ENCODE measurements around the gene RADIL. TPM values are rescaled to one million over a fixed set of nuclear protein-coding genes. Genes with fewer than 3 reads are reported as not detected.

RADIL gene
- total RNA-seq, 1 experiment from 2014 or later: 5.0 TPM

DNA sequence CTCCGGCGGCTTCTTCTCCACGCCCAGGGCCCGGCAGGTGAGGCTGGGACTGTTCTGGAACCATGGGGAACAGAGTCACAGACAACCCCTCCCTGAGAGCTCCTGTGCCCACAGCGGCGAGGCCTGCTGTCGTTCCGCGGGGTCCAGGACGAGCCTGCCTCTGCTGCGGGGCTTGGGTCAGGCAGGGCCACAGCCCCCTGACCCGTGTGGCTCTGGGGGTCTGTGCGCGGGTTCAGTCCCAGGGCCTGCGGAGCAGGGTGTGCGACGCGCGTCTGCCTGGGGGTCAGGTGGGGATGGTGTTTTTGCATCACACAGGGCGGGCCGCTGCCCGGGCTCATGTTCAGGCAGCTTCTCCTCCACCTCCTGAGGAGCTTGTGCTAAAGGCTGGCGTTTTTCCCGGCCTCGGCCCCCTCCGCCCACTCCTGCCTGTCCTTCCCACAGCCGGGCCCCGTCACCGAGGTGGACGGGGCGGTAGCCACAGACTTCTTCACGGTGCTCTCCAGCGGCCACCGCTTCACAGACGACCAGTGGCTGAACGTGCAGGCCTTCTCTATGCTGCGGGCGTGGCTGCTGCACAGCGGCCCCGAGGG, 99.7 kb downstream of the RADIL start:
- H3K27me3 ChIP-seq (replicated peaks; ENCODE audit: insufficient read depth, low read depth, low read length, poor library complexity): no peaks in the 10 kb centered on the region
- no TSS peak for BruUV-seq (replicated peaks)
- ChIA-PET CTCF (no interaction called here), POLR2A (ENCODE audit: low non-redundant PET) (no interaction called here)
- H3K27ac ChIP-seq (ENCODE audit: low read depth, low read length, poor library complexity, severe bottlenecking): no peak overlapping the region
- intact Hi-C loops (cut with micrococcal nuclease; ENCODE audit: unreplicated experiment): no loop called here
- H3K4me3 ChIP-seq (ENCODE audit: low read depth, low read length, poor library complexity, severe bottlenecking): no peak overlapping the region
- no peak for DNase-seq (ENCODE audit: low spot score)
- H3K36me3 ChIP-seq (ENCODE audit: insufficient read depth, low read length, poor library complexity, severe bottlenecking): peaks cover 12% of the 10 kb centered on the region
- no peaks in the 10 kb centered on the region for H3K9me3 ChIP-seq (ENCODE audit: low read depth, low read length, poor library complexity, severe bottlenecking)
- TF ChIP-seq EZH2 (IDR thresholded peaks at IDR 0.05; ENCODE audit: borderline replicate concordance, low read depth, low read length, poor library complexity, severe bottlenecking): no peak
- TF ChIP-seq, protein P1, sequence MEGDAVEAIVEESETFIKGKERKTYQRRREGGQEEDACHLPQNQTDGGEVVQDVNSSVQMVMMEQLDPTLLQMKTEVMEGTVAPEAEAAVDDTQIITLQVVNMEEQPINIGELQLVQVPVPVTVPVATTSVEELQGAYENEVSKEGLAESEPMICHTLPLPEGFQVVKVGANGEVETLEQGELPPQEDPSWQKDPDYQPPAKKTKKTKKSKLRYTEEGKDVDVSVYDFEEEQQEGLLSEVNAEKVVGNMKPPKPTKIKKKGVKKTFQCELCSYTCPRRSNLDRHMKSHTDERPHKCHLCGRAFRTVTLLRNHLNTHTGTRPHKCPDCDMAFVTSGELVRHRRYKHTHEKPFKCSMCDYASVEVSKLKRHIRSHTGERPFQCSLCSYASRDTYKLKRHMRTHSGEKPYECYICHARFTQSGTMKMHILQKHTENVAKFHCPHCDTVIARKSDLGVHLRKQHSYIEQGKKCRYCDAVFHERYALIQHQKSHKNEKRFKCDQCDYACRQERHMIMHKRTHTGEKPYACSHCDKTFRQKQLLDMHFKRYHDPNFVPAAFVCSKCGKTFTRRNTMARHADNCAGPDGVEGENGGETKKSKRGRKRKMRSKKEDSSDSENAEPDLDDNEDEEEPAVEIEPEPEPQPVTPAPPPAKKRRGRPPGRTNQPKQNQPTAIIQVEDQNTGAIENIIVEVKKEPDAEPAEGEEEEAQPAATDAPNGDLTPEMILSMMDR (conservative IDR thresholded peaks at IDR 0.05; ENCODE audit: low read depth, low read length): no peak
- no peaks in the 10 kb centered on the region for H3K4me1 ChIP-seq (ENCODE audit: insufficient read depth, low read length, poor library complexity, severe bottlenecking)

DNA sequence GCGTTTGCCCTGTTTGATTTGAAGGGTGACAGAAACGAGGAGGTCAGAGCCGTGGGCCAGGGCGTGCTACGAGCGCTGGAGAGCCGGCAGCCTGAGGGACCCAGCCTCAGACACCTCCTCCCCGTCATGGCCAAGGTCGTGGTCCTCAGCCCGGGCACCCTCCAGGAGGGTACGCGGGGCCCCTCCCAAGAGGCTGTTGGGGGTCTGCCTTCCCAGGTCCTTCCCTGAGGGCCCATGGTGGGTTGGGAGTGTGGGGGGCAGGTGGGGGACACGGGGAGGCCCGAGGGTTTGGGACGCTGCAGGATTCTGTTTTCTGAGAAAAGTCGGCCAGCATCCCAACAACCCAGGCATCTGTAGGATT, 100.2 kb downstream of the RADIL start:
- TF ChIP-seq, protein P1 (conservative IDR thresholded peaks at IDR 0.05; ENCODE audit: low read depth, low read length): no peak
- TF ChIP-seq EZH2 (IDR thresholded peaks at IDR 0.05; ENCODE audit: borderline replicate concordance, low read depth, low read length, poor library complexity, severe bottlenecking): no peak
- Histone ChIP-seq H3K9me3 (ENCODE audit: low read depth, low read length, poor library complexity, severe bottlenecking) (no peaks in the 10 kb centered on the region), H3K27me3 (replicated peaks; ENCODE audit: insufficient read depth, low read depth, low read length, poor library complexity) (no peaks in the 10 kb centered on the region), H3K36me3 (ENCODE audit: insufficient read depth, low read length, poor library complexity, severe bottlenecking) (peaks cover 12% of the 10 kb centered on the region), H3K4me3 (ENCODE audit: low read depth, low read length, poor library complexity, severe bottlenecking) (no peak overlapping the region), H3K4me1 (ENCODE audit: insufficient read depth, low read length, poor library complexity, severe bottlenecking) (no peaks in the 10 kb centered on the region), H3K27ac (ENCODE audit: low read depth, low read length, poor library complexity, severe bottlenecking) (no peak overlapping the region)
- intact Hi-C loops (cut with micrococcal nuclease; ENCODE audit: unreplicated experiment): no loop called here
- CTCF ChIA-PET: no interaction called here
- POLR2A ChIA-PET (ENCODE audit: low non-redundant PET): no interaction called here
- BruUV-seq (replicated peaks): no TSS peak
- DNase-seq (ENCODE audit: low spot score): no peak

DNA sequence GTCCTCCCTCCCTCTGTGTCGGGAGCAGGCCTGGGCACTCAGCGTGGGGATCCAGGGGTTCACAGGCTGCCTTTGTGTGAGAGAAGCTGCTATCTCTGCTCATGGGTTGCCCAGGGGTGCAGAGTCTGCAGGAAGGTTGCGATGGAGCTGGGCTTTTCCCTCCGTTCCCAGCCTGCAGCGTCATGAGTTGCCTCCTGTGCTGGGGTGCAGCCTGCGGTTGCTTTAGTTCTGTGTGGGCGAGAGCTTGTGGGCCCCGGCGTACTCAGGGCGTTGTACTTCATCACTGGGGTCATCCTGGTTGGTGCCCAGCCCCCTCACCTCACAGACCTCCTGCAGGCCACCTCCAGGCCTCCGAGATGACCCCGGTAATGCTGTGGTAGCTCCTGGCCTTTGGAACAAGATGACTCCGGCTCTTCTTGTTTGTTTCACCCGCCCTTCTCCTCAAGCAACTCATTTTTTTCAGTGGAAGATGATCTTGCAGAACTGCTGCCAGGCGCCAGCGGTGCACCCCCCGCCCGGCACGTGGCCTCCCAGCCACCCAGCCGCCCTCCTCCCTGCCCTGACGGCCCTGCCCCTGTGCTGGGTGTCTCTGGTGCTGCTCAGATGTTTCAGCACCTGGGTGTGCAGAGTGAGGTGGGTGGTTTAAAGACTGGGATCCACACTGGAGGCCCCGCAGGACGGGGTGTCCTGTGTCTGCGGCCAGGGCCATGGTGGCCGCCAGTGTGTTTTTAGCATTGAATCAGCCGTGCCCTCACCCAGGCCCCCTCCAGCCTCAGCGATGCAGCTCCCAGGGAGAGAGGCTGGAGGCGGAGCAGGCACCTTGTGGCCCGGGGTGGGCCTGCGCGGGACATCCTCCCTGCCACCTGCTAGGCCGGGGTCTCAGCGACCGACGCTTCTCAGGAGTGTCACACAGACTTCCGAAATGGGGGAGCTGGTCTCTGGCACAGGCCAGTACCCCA, 100.9 kb downstream of the RADIL start:
- no peaks in the 10 kb centered on the region for H3K9me3 ChIP-seq (ENCODE audit: low read depth, low read length, poor library complexity, severe bottlenecking)
- DNase-seq (ENCODE audit: low spot score): no peak
- no TSS peak for BruUV-seq (replicated peaks)
- intact Hi-C loops (cut with micrococcal nuclease; ENCODE audit: unreplicated experiment): no loop called here
- CTCF ChIA-PET: no interaction called here
- POLR2A ChIA-PET (ENCODE audit: low non-redundant PET): no interaction called here
- no peak for TF ChIP-seq EZH2 (IDR thresholded peaks at IDR 0.05; ENCODE audit: borderline replicate concordance, low read depth, low read length, poor library complexity, severe bottlenecking)
- TF ChIP-seq, protein P1 (conservative IDR thresholded peaks at IDR 0.05; ENCODE audit: low read depth, low read length): no peak
- H3K4me1 ChIP-seq (ENCODE audit: insufficient read depth, low read length, poor library complexity, severe bottlenecking): no peaks in the 10 kb centered on the region
- no peaks in the 10 kb centered on the region for H3K27me3 ChIP-seq (replicated peaks; ENCODE audit: insufficient read depth, low read depth, low read length, poor library complexity)
- no peak overlapping the region for H3K27ac ChIP-seq (ENCODE audit: low read depth, low read length, poor library complexity, severe bottlenecking)
- H3K4me3 ChIP-seq (ENCODE audit: low read depth, low read length, poor library complexity, severe bottlenecking): no peak overlapping the region
- peaks cover 12% of the 10 kb centered on the region for H3K36me3 ChIP-seq (ENCODE audit: insufficient read depth, low read length, poor library complexity, severe bottlenecking)
